ENCODE data around the gene PLA2G12B.

The PLA2G12B gene

GRCh38 chr10:72953687-72954086 is 919 bp downstream of the PLA2G12B start:
- no peak for DNase-seq (ENCODE audit: low read depth)
- in situ Hi-C loops (cut with HindIII; ENCODE audit: low sequenced_read_pairs), result no loop called here
- TF ChIP-seq CTCF (IDR thresholded peaks at IDR 0.05; ENCODE audit: low read depth, low read length, missing control alignments), result no peak
- no peak overlapping the region for H3K4me3 ChIP-seq (ENCODE audit: low read depth, low read length)

- DNase-seq (ENCODE audit: low read depth), result no peak
- TF ChIP-seq CTCF (IDR thresholded peaks at IDR 0.05; ENCODE audit: low read depth, low read length, missing control alignments), result no peak
- in situ Hi-C loops (cut with HindIII; ENCODE audit: low sequenced_read_pairs), result no loop called here
- no peak overlapping the region for H3K4me3 ChIP-seq (ENCODE audit: low read depth, low read length)
Observed at GRCh38 chr10:72952642-72953158, 1.9 kb downstream of the PLA2G12B start.

- in situ Hi-C loops (cut with HindIII; ENCODE audit: low sequenced_read_pairs), result no loop called here
Observed at GRCh38 chr10:72952189-72952588, 2.4 kb downstream of the PLA2G12B start.

GRCh38 chr10:72951760-72952159 is 2.8 kb downstream of the PLA2G12B start:
- no peak for TF ChIP-seq CTCF (IDR thresholded peaks at IDR 0.05; ENCODE audit: low read depth, low read length, missing control alignments)
- H3K4me3 ChIP-seq (ENCODE audit: low read depth, low read length), result no peak overlapping the region
- in situ Hi-C loops (cut with HindIII; ENCODE audit: low sequenced_read_pairs), result no loop called here
- DNase-seq (ENCODE audit: low read depth), result no peak

More at GRCh38 chr10:72952189-72952588, 2.4 kb downstream of the PLA2G12B start:
- H3K4me3 ChIP-seq (ENCODE audit: low read depth, low read length), result no peak overlapping the region
- TF ChIP-seq CTCF (IDR thresholded peaks at IDR 0.05; ENCODE audit: low read depth, low read length, missing control alignments), result no peak
- DNase-seq (ENCODE audit: low read depth), result no peak

GRCh38 chr10:72948762-72949161 is 5.8 kb downstream of the PLA2G12B start:
- in situ Hi-C loops (cut with HindIII; ENCODE audit: low sequenced_read_pairs), result no loop called here
- DNase-seq (ENCODE audit: low read depth), result no peak
- no peak overlapping the region for H3K4me3 ChIP-seq (ENCODE audit: low read depth, low read length)
- no peak for TF ChIP-seq CTCF (IDR thresholded peaks at IDR 0.05; ENCODE audit: low read depth, low read length, missing control alignments)

- H3K4me3 ChIP-seq (ENCODE audit: low read depth, low read length), result no peak overlapping the region
- in situ Hi-C loops (cut with HindIII; ENCODE audit: low sequenced_read_pairs), result no loop called here
- no peak for TF ChIP-seq CTCF (IDR thresholded peaks at IDR 0.05; ENCODE audit: low read depth, low read length, missing control alignments)
- no peak for DNase-seq (ENCODE audit: low read depth)
Observed at GRCh38 chr10:72946963-72947362, 7.6 kb downstream of the PLA2G12B start.

All from astrocyte of the cerebellum (primary cell).